HS-5 (cell line): ENCODE results near the gene ECSIT.
"Not testable (repeated sequence)": the region's sequence is repeated elsewhere in the genome, so short reads cannot be mapped to it uniquely, and the experiment has no call there.

Source experiments
- DNase-seq: peaks from one replicate; pipeline ENCODE4 v3.0.0-alpha.2; 2012; ENCODE audit warnings: low read depth

The ECSIT gene

GRCh38 chr19:11475861-11476260 is 53.1 kb downstream of the ECSIT start:
- no peak for DNase-seq

GRCh38 chr19:11475343-11475742 is 53.6 kb downstream of the ECSIT start:
- not testable (repeated sequence) for DNase-seq

GRCh38 chr19:11473725-11474124 is 55.2 kb downstream of the ECSIT start:
- no peak for DNase-seq

GRCh38 chr19:11468266-11468845 is 60.6 kb downstream of the ECSIT start:
- DNase-seq: not testable (repeated sequence)

GRCh38 chr19:11465600-11465999 is 63.3 kb downstream of the ECSIT start:
- no peak for DNase-seq

- peak; percentile 6 for DNase-seq
These were observed 64.3 kb downstream of the ECSIT start for GRCh38 chr19:11464333-11465265.

- DNase-seq: no peak
These were observed 65.5 kb downstream of the ECSIT start for GRCh38 chr19:11463391-11463790.

- DNase-seq: no peak
These were observed 67.5 kb downstream of the ECSIT start for GRCh38 chr19:11461453-11461852.

- no peak for DNase-seq
These were observed 68.7 kb downstream of the ECSIT start for GRCh38 chr19:11460207-11460606.

- DNase-seq: not testable (repeated sequence)
These were observed 70.0 kb downstream of the ECSIT start for GRCh38 chr19:11458912-11459311.

- no peak for DNase-seq
These were observed 70.6 kb downstream of the ECSIT start for GRCh38 chr19:11458236-11458900.

GRCh38 chr19:11457831-11458230 is 71.1 kb downstream of the ECSIT start:
- DNase-seq: no peak

- DNase-seq: no peak
These were observed 71.8 kb downstream of the ECSIT start for GRCh38 chr19:11457115-11457514.

- DNase-seq: no peak
These were observed 72.3 kb downstream of the ECSIT start for GRCh38 chr19:11456659-11457058.
